Measurements from ENCODE around the gene HOOK1. TPM values are rescaled to one million over a fixed set of nuclear protein-coding genes. Genes with fewer than 3 reads are reported as not detected.

HOOK1 gene
- total RNA-seq, 4 donors from 2014 or later, result 17.2 to 25.2 (median 19.3) TPM

GRCh38 chr1:59816318-59816878 lies 1.6 kb downstream of the HOOK1 start:
- no peak for TF ChIP-seq POLR2A (IDR thresholded peaks at IDR 0.05)
- no peak for TF ChIP-seq CTCF (IDR thresholded peaks at IDR 0.05)
- WGBS, 2 donors, result 54 to 59% methylated on average over 5 of the region's 5 CpGs
- H3K4me3 ChIP-seq (ENCODE audit: low read depth, poor library complexity, severe bottlenecking), result no peak overlapping the region
- intact Hi-C loops (cut with DNase I; ENCODE audit: low total_unique reads), result no loop called here
- DNase-seq (ENCODE audit: low spot score in 2 of 2), result no peak

- H3K4me3 ChIP-seq (ENCODE audit: low read depth, poor library complexity, severe bottlenecking), result no peak overlapping the region
- no peak for DNase-seq (ENCODE audit: low spot score in 2 of 2)
- TF ChIP-seq CTCF (IDR thresholded peaks at IDR 0.05) (no peak), POLR2A (IDR thresholded peaks at IDR 0.05) (no peak)
- intact Hi-C loops (cut with DNase I; ENCODE audit: low total_unique reads), result no loop called here
Measured at GRCh38 chr1:59819566-59820438, 5.1 kb downstream of the HOOK1 start.

- no peak for DNase-seq (ENCODE audit: low spot score in 2 of 2)
- intact Hi-C loops (cut with DNase I; ENCODE audit: low total_unique reads), result no loop called here
Measured at GRCh38 chr1:59827055-59827643, 12.4 kb downstream of the HOOK1 start.

GRCh38 chr1:59828160-59828559 lies 13.4 kb downstream of the HOOK1 start:
- DNase-seq (ENCODE audit: low spot score in 2 of 2), result no peak
- intact Hi-C loops (cut with DNase I; ENCODE audit: low total_unique reads), result no loop called here
- TF ChIP-seq CTCF (IDR thresholded peaks at IDR 0.05) (no peak), POLR2A (IDR thresholded peaks at IDR 0.05) (no peak)
- WGBS, 2 donors, result 76 to 78% methylated on average over 1 of the region's 1 CpG
- no peak overlapping the region for H3K4me3 ChIP-seq (ENCODE audit: low read depth, poor library complexity, severe bottlenecking)

More at GRCh38 chr1:59827055-59827643, 12.4 kb downstream of the HOOK1 start:
- 70 to 81% methylated on average over 4 of the region's 4 CpGs for WGBS, 2 donors
- H3K4me3 ChIP-seq (ENCODE audit: low read depth, poor library complexity, severe bottlenecking), result no peak overlapping the region
- no peak for TF ChIP-seq CTCF (IDR thresholded peaks at IDR 0.05)
- TF ChIP-seq POLR2A (IDR thresholded peaks at IDR 0.05), result no peak

- TF ChIP-seq CTCF (IDR thresholded peaks at IDR 0.05), result no peak
- TF ChIP-seq POLR2A (IDR thresholded peaks at IDR 0.05), result no peak
- H3K4me3 ChIP-seq (ENCODE audit: low read depth, poor library complexity, severe bottlenecking), result no peak overlapping the region
- WGBS, 2 donors, result 51 to 53% methylated on average over 2 of the region's 2 CpGs
- intact Hi-C loops (cut with DNase I; ENCODE audit: low total_unique reads), result no loop called here
- DNase-seq (ENCODE audit: low spot score in 2 of 2), result no peak
Measured at GRCh38 chr1:59831529-59831928, 16.8 kb downstream of the HOOK1 start.

Data from lower leg skin (tissue), 4 donors.